ENCODE results near the gene PLA2G5. TPM values are rescaled to one million over a fixed set of nuclear protein-coding genes. Genes with fewer than 3 reads are reported as not detected.

PLA2G5 gene
- total RNA-seq, 1 donor from 2014 or later = not detected

DNA sequence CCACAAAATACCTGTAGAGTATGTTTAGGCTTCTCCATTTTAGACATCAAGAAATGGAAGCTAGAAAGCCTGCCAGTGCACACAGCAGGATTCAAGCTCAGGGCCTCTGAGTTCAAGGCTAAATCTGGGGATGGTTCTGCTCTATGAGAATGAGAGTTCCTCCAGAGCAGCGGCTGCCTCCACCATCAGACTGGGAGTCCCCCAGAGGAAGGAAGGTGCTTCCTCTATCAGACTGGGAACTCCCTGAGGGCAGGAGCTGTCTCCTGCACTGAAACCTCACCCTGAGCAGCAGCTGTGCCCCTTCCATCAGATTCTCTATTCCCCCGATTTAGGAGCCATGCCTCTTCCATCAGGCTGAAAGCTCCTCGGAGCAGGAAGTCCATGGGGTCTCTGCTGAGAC is 20.1 kb downstream of the PLA2G5 start:
- H3K4me1 Mint-ChIP-seq (ENCODE audit: low read depth) = no peaks in the 10 kb centered on the region
- no peak for DNase-seq (ENCODE audit: low spot score, unreplicated experiment)
- H3K27ac Mint-ChIP-seq = no peak overlapping the region
- no peaks in the 10 kb centered on the region for H3K36me3 Mint-ChIP-seq (ENCODE audit: insufficient read depth)
- H3K4me3 Mint-ChIP-seq (ENCODE audit: low read depth) = no peak overlapping the region
- H3K27me3 Mint-ChIP-seq = peaks cover 40% of the 10 kb centered on the region
- no peaks in the 10 kb centered on the region for H3K9me3 Mint-ChIP-seq (ENCODE audit: low read depth)
- TF ChIP-seq, protein P1, sequence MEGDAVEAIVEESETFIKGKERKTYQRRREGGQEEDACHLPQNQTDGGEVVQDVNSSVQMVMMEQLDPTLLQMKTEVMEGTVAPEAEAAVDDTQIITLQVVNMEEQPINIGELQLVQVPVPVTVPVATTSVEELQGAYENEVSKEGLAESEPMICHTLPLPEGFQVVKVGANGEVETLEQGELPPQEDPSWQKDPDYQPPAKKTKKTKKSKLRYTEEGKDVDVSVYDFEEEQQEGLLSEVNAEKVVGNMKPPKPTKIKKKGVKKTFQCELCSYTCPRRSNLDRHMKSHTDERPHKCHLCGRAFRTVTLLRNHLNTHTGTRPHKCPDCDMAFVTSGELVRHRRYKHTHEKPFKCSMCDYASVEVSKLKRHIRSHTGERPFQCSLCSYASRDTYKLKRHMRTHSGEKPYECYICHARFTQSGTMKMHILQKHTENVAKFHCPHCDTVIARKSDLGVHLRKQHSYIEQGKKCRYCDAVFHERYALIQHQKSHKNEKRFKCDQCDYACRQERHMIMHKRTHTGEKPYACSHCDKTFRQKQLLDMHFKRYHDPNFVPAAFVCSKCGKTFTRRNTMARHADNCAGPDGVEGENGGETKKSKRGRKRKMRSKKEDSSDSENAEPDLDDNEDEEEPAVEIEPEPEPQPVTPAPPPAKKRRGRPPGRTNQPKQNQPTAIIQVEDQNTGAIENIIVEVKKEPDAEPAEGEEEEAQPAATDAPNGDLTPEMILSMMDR (IDR thresholded peaks at IDR 0.05; ENCODE audit: unreplicated experiment) = no peak

DNA sequence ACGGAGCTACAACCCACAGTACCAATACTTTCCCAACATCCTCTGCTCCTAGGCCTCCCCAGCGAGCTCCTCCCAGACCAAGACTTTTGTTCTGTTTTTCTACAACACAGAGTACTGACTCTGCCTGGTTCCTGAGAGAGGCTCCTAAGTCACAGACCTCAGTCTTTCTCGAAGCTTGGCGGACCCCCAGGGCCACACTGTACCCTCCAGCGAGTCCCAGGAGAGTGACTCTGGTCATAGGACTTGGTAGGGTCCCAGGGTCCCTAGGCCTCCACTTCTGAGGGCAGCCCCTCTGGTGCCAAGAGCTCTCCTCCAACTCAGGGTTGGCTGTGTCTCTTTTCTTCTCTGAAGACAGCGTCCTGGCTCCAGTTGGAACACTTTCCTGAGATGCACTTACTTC is 20.6 kb downstream of the PLA2G5 start:
- Mint-ChIP-seq H3K27me3 (peaks cover 40% of the 10 kb centered on the region), H3K36me3 (ENCODE audit: insufficient read depth) (no peaks in the 10 kb centered on the region), H3K4me1 (ENCODE audit: low read depth) (no peaks in the 10 kb centered on the region), H3K4me3 (ENCODE audit: low read depth) (no peak overlapping the region), H3K27ac (no peak overlapping the region), H3K9me3 (ENCODE audit: low read depth) (no peaks in the 10 kb centered on the region)
- TF ChIP-seq, protein P1 (IDR thresholded peaks at IDR 0.05; ENCODE audit: unreplicated experiment) = no peak
- DNase-seq (ENCODE audit: low spot score, unreplicated experiment) = no peak

DNA sequence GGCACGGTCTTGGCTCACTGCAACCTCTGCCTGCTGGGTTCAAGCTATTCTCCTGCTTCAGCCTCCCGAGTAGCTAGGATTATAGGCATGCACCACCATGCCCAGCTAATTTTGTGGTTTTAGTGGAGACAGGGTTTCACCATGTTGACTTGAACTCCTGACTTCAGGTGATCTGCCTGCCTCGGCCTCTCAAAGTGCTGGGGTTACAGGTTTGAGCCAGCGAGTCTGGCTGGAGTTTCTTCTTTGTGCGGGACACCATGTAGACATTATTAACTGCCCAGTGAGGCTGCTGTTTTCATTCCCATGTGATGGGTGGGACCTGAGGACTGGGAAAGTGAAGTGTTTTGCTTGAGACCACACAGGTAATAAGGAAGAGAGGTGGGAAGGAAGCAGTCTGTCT is 23.3 kb downstream of the PLA2G5 start:
- Mint-ChIP-seq H3K9me3 (ENCODE audit: low read depth) (peaks cover 11% of the 10 kb centered on the region), H3K27ac (no peak overlapping the region), H3K36me3 (ENCODE audit: insufficient read depth) (no peaks in the 10 kb centered on the region), H3K4me1 (ENCODE audit: low read depth) (no peaks in the 10 kb centered on the region), H3K27me3 (peaks cover 40% of the 10 kb centered on the region), H3K4me3 (ENCODE audit: low read depth) (no peak overlapping the region)
- DNase-seq (ENCODE audit: low spot score, unreplicated experiment) = no peak
- TF ChIP-seq, protein P1 (IDR thresholded peaks at IDR 0.05; ENCODE audit: unreplicated experiment) = no peak

DNA sequence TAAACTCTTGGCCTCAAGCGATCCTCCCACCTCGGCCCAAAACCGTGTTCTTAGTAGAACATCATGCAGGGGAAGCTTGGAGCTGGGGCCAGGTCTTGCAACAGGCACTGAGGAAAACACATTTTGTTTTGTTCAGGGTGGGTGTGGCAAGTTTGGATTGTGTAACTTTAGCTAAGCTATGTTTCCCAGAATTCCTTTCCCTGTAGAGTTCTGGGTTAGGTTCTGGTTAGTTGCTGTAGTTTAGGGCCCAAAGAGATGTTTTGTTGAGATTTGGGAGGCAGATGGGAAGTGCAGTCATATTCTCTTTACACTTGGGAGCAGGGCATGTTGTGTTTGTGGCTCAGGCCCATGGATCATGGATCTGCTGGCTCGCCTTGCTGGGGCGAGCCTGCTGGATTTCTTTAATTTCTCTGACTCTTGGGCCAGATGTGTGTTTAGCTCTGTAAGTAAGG is 24.0 kb downstream of the PLA2G5 start:
- no peak overlapping the region for H3K4me3 Mint-ChIP-seq (ENCODE audit: low read depth)
- H3K36me3 Mint-ChIP-seq (ENCODE audit: insufficient read depth) = no peaks in the 10 kb centered on the region
- TF ChIP-seq, protein P1 (IDR thresholded peaks at IDR 0.05; ENCODE audit: unreplicated experiment) = no peak
- H3K9me3 Mint-ChIP-seq (ENCODE audit: low read depth) = peaks cover 11% of the 10 kb centered on the region
- no peak for DNase-seq (ENCODE audit: low spot score, unreplicated experiment)
- peaks cover 40% of the 10 kb centered on the region for H3K27me3 Mint-ChIP-seq
- no peak overlapping the region for H3K27ac Mint-ChIP-seq
- H3K4me1 Mint-ChIP-seq (ENCODE audit: low read depth) = no peaks in the 10 kb centered on the region

DNA sequence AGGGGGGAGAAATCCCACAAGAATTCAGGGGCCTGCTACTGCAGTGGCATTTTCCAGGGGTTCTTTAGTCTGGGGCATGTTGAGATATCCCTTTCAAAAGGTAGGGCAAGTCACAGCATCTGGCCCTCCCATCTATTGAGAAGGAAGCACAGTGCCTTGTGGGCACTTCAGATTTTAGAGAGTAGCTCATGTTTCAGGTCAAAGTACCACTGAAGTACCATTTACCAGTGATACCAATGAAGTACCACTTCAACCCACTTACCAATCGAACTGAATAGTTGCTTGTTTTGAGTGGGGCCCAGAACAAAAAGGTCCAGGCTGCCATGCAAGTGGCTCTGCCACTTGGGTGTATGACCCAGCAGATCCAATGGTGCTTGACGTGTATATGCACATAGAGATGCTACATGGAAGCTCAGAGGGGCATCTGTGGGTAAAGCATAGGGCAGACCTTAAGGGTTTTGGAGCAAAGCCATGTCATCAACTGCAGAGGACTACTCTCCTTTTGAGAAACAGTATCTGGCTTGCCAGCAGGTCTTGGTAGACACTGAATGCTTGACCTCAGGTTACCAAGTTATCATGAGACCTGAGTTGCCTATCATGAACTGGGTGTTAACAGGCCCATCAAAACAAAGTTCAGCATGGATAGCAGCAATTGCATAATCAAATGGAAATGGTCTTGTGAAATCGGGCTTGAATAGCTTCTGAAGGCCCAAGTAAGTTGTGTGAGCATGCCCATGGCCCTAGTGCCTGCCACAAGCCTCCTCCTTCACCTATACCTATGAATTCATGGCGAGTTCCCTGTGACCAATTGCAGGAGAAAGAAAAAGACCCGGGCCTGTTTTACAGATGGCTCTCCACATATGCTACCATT is 25.8 kb downstream of the PLA2G5 start:
- no peaks in the 10 kb centered on the region for H3K36me3 Mint-ChIP-seq (ENCODE audit: insufficient read depth)
- no peaks in the 10 kb centered on the region for H3K4me1 Mint-ChIP-seq (ENCODE audit: low read depth)
- no peak for DNase-seq (ENCODE audit: low spot score, unreplicated experiment)
- peaks cover 37% of the 10 kb centered on the region for H3K27me3 Mint-ChIP-seq
- TF ChIP-seq, protein P1 (IDR thresholded peaks at IDR 0.05; ENCODE audit: unreplicated experiment) = no peak
- H3K9me3 Mint-ChIP-seq (ENCODE audit: low read depth) = peaks cover 11% of the 10 kb centered on the region
- no peak overlapping the region for H3K4me3 Mint-ChIP-seq (ENCODE audit: low read depth)
- no peak overlapping the region for H3K27ac Mint-ChIP-seq

All from progenitor cell of endocrine pancreas (in vitro differentiated cells).